H1 (cell line): ENCODE data around the gene CIPC. TPM values are rescaled to one million over a fixed set of nuclear protein-coding genes. Genes with fewer than 3 reads are reported as not detected.

ENCODE experiments used
- CTCF ChIA-PET: fragments of 300-600 bp; sonication (Branson Sonifier 250); formaldehyde crosslinking; loops from one replicate; lab custom pipeline; 2021; ENCODE audit not compliant: partially characterized antibody; lab: Charles Lee
- POLR2A ChIA-PET: fragments of 300-600 bp; sonication (Branson Sonifier 250); formaldehyde crosslinking; loops from one replicate; lab custom pipeline; 2021; ENCODE audit warnings: inconsistent platforms; ENCODE audit not compliant: partially characterized antibody; lab: Charles Lee
- DNase-seq, 2 experiments: peaks; one replicate each; pipeline versions ENCODE4 v3.0.0 to v3.0.0-alpha.2; 2010 to 2022; ENCODE audit warnings: low spot score in 2 of 2, low read depth in 1 of 2, mixed read lengths in 1 of 2
- FAIRE-seq: peaks from 2 replicates; lab custom pipeline; 2011; peaks lifted over from hg19 to GRCh38; lab: Jason Lieb, UNC
- H2AFZ ChIP-seq: 2 replicates; pipeline ENCODE4 v1.8.1; 2012; ENCODE audit warnings: low read length, inconsistent platforms
- H2AK5ac ChIP-seq: 2 replicates; pipeline ENCODE4 v1.6.1; 2013; ENCODE audit warnings: low read depth, low read length
- H2BK120ac ChIP-seq: replicated peaks from 2 replicates; pipeline ENCODE3; 2013; ENCODE audit warnings: low read depth, low read length, inconsistent platforms
- H2BK12ac ChIP-seq: 2 replicates; pipeline ENCODE4 v1.6.1; 2013; ENCODE audit warnings: low read depth, low read length
- H2BK15ac ChIP-seq: 2 replicates; pipeline ENCODE4 v1.6.1; 2013; ENCODE audit warnings: low read length
- H2BK20ac ChIP-seq: 2 replicates; pipeline ENCODE4 v1.6.1; 2013; ENCODE audit warnings: low read length
- H2BK5ac ChIP-seq: 2 replicates; pipeline ENCODE4 v1.6.1; 2013; ENCODE audit warnings: low read depth, low read length
- H3K14ac ChIP-seq: 2 replicates; pipeline ENCODE4 v1.6.1; 2013; ENCODE audit warnings: inconsistent platforms; ENCODE audit not compliant: insufficient read length
- H3K18ac ChIP-seq: 2 replicates; pipeline ENCODE4 v1.6.1; 2013; ENCODE audit warnings: low read length; ENCODE audit errors: extremely low read depth
- H3K23ac ChIP-seq: 2 replicates; pipeline ENCODE4 v1.6.1; 2013; ENCODE audit warnings: inconsistent platforms; ENCODE audit not compliant: insufficient read length
- H3K23me2 ChIP-seq: 2 replicates; pipeline ENCODE4 v1.6.1; 2013; ENCODE audit warnings: low read depth, low read length
- H3K27ac ChIP-seq: 2 replicates; pipeline ENCODE4 v1.6.1; 2011; ENCODE audit warnings: low read depth, low read length, inconsistent platforms
- H3K27me3 ChIP-seq, 4 experiments: replicated peaks in 1 of 4; 1 replicate in 1 of 4; 2 replicates in 3 of 4; pipeline versions ENCODE4 v1.6.1 to v1.8.1; 2011 to 2013; ENCODE audit warnings: low read length in 3 of 4, mild to moderate bottlenecking in 3 of 4, inconsistent platforms in 2 of 4, mixed read lengths in 2 of 4, moderate library complexity in 1 of 4; ENCODE audit not compliant: control insufficient read depth in 3 of 4, insufficient read depth in 3 of 4; ENCODE audit errors: extremely low read depth in 1 of 4
- H3K36me3 ChIP-seq, 4 experiments: 2 replicates each; pipeline versions ENCODE4 v1.6.1 to v1.8.1; 2011 to 2013; ENCODE audit warnings: mild to moderate bottlenecking in 4 of 4, low read length in 3 of 4, moderate library complexity in 2 of 4, control low read depth in 1 of 4, inconsistent platforms in 1 of 4; ENCODE audit not compliant: insufficient read depth in 4 of 4, control insufficient read depth in 2 of 4
- H3K4ac ChIP-seq: replicated peaks from 2 replicates; pipeline ENCODE3; 2013; ENCODE audit warnings: low read length, low read depth, mixed read lengths, inconsistent platforms; ENCODE audit not compliant: insufficient read length
- H3K4me1 ChIP-seq, 4 experiments: replicated peaks in 1 of 4; 1 replicate in 1 of 4; 2 replicates in 3 of 4; pipeline versions ENCODE4 v1.6.1 to v1.8.1; 2011 to 2013; ENCODE audit warnings: low read length in 3 of 4, inconsistent platforms in 2 of 4, mixed read lengths in 1 of 4; ENCODE audit not compliant: insufficient read depth in 4 of 4, control insufficient read depth in 3 of 4
- H3K4me2 ChIP-seq, 2 experiments: 2 replicates each; pipeline versions ENCODE4 v1.6.1 to v1.8.1; 2011 to 2013; ENCODE audit warnings: low read depth in 2 of 2, low read length in 2 of 2, control low read depth in 1 of 2, inconsistent platforms in 1 of 2, mild to moderate bottlenecking in 1 of 2; ENCODE audit not compliant: insufficient read depth in 1 of 2
- H3K4me3 ChIP-seq, 4 experiments: fragments of 200-600, 300-600 bp in 1 of 4; sonication (generic), shearing (Covaris generic), sonication (Bioruptor Twin) in 1 of 4; 2 replicates each; pipeline versions ENCODE4 v1.5.1 to v1.8.1; 2011 to 2016; ENCODE audit warnings: low read length in 4 of 4, low read depth in 3 of 4, control low read depth in 2 of 4, inconsistent platforms in 2 of 4, mild to moderate bottlenecking in 2 of 4, mixed read lengths in 1 of 4, moderate library complexity in 1 of 4; ENCODE audit not compliant: insufficient read depth in 2 of 4; ENCODE audit errors: extremely low read depth in 1 of 4
- H3K56ac ChIP-seq: replicated peaks from 2 replicates; pipeline ENCODE3; 2013; ENCODE audit warnings: low read depth, mild to moderate bottlenecking, mixed read lengths, low read length, inconsistent platforms; ENCODE audit not compliant: insufficient read length
- H3K79me1 ChIP-seq: 2 replicates; pipeline ENCODE4 v1.6.1; 2013; ENCODE audit warnings: low read depth, low read length, control low read depth
- H3K79me2 ChIP-seq, 2 experiments: 2 replicates each; pipeline versions ENCODE4 v1.6.1 to v1.8.1; 2012 to 2013; ENCODE audit warnings: low read length in 2 of 2, mild to moderate bottlenecking in 2 of 2, inconsistent platforms in 1 of 2; ENCODE audit not compliant: insufficient read depth in 2 of 2, control insufficient read depth in 1 of 2
- H3K9ac ChIP-seq, 4 experiments: replicated peaks in 1 of 4; 1 replicate in 1 of 4; 2 replicates in 3 of 4; pipeline versions ENCODE4 v1.6.1 to v1.8.1; 2011 to 2013; ENCODE audit warnings: low read depth in 3 of 4, low read length in 3 of 4, control low read depth in 2 of 4, mild to moderate bottlenecking in 2 of 4, moderate library complexity in 2 of 4, inconsistent platforms in 1 of 4; ENCODE audit errors: extremely low read depth in 1 of 4
- H3K9me3 ChIP-seq, 2 experiments: 2 replicates each; pipeline versions ENCODE4 v1.6.1 to v1.8.1; 2012 to 2013; ENCODE audit warnings: mild to moderate bottlenecking in 2 of 2, moderate library complexity in 2 of 2, control low read depth in 1 of 2, inconsistent platforms in 1 of 2, low read depth in 1 of 2, low read length in 1 of 2, mixed read lengths in 1 of 2; ENCODE audit not compliant: insufficient read depth in 2 of 2
- H4K20me1 ChIP-seq, 2 experiments: replicated peaks in 1 of 2; 2 replicates each; pipeline versions ENCODE3 to v1.8.1; 2011 to 2013; ENCODE audit warnings: inconsistent platforms in 2 of 2, low read length in 2 of 2, mild to moderate bottlenecking in 1 of 2; ENCODE audit not compliant: insufficient read depth in 2 of 2, control insufficient read depth in 1 of 2
- H4K5ac ChIP-seq: 2 replicates; pipeline ENCODE4 v1.6.1; 2013; ENCODE audit warnings: low read length, low read depth, mixed read lengths, inconsistent platforms; ENCODE audit not compliant: insufficient read length
- H4K8ac ChIP-seq: 2 replicates; pipeline ENCODE4 v1.8.0; 2013; ENCODE audit warnings: mild to moderate bottlenecking, moderate library complexity, low read length, inconsistent platforms; ENCODE audit not compliant: insufficient read depth; ENCODE audit errors: extremely low read depth
- H4K91ac ChIP-seq: replicated peaks from 2 replicates; pipeline ENCODE3; 2013; ENCODE audit warnings: low read length, mixed read lengths, inconsistent platforms; ENCODE audit not compliant: insufficient read length
- CEBPB ChIP-seq: IDR thresholded peaks from 2 replicates; pipeline ENCODE4 v1.6.1; 2012; ENCODE audit warnings: low read depth, low read length
- CHD1 ChIP-seq: IDR thresholded peaks from 2 replicates; pipeline ENCODE4 v1.6.1; 2012; ENCODE audit warnings: low read depth, low read length, improper control_type of control experiment
- CTCF ChIP-seq, 3 experiments: IDR thresholded peaks; 1 replicate in 2 of 3; 2 replicates in 1 of 3; pipeline versions ENCODE4 v1.5.1 to v1.6.1; 2011; ENCODE audit warnings: low read length in 3 of 3, mild to moderate bottlenecking in 3 of 3, inconsistent platforms in 2 of 3, low read depth in 1 of 3, moderate library complexity in 1 of 3; ENCODE audit not compliant: insufficient read depth in 1 of 3; ENCODE audit errors: control extremely low read depth in 1 of 3
- GABPA ChIP-seq: IDR thresholded peaks from 2 replicates; pipeline ENCODE4 v1.6.1; 2011; ENCODE audit warnings: mild to moderate bottlenecking, low read length, moderate library complexity, borderline replicate concordance; ENCODE audit not compliant: insufficient read depth
- HDAC6 ChIP-seq: IDR thresholded peaks from one replicate; pipeline ENCODE4 v1.7.1; 2012; ENCODE audit warnings: low read depth, mild to moderate bottlenecking, inconsistent platforms, low read length, moderate library complexity
- SRF ChIP-seq: IDR thresholded peaks from 2 replicates; pipeline ENCODE4 v1.6.1; 2011; ENCODE audit warnings: mild to moderate bottlenecking, low read depth, low read length, moderate library complexity
- TAF7 ChIP-seq: optimal IDR thresholded peaks from 2 replicates; pipeline ENCODE3; 2011; ENCODE audit warnings: low read depth, mild to moderate bottlenecking, inconsistent platforms, low read length, moderate library complexity, borderline replicate concordance
- WGBS, 2 experiments: shearing (Covaris generic) in 1 of 2; methylation state at CpG; one replicate each; pipeline versions ENCODE4 v1.1.6 to v1.1.7; 2013 to 2015; ENCODE audit warnings: low lambda C conversion rate in 2 of 2, mixed read lengths in 2 of 2, inconsistent platforms in 1 of 2, low coverage in 1 of 2, missing lambda C conversion rate in 1 of 2; ENCODE audit not compliant: insufficient replicate concordance in 2 of 2, insufficient coverage in 1 of 2, insufficient read length in 1 of 2; ENCODE audit errors: extremely low coverage in 1 of 2, missing lambda C conversion rate in 1 of 2; 5-methylcytosine and 5-hydroxymethylcytosine counted together
- polyA plus RNA-seq, 7 experiments: library from polyadenylated mRNA; depleted of rRNA in 3 of 7; stranded (reverse) in 5 of 7; unstranded in 2 of 7; fragments of >200 nt in 5 of 7; fragments of 200-250 nt in 2 of 7; gene quantifications; 1 replicate in 5 of 7; 2 replicates in 1 of 7; 4 replicates in 1 of 7; pipeline versions ENCODE4 v1.2.1 to v1.2.3, GENCODE V29; 2011 to 2013; ENCODE audit warnings: missing spikeins in 2 of 7, mixed read lengths in 2 of 7
- total RNA-seq: library from RNA; stranded (reverse); fragmentation: NEBNext Ultra II Directional; extraction: Animal tissue kit (Norgen Biotek cat#: 25700); gene quantifications from 2 replicates; pipeline ENCODE4 v1.2.1, GENCODE V29; 2021

CIPC gene
- total and polyA plus RNA-seq, 2 of the 8 experiments (the other 6 are each of a cell fraction or from before 2014, with no cell fraction given): 13.9 to 32.7 TPM

GRCh38 chr14:77055981-77056380 lies 42.1 kb upstream of the CIPC start:
- Histone ChIP-seq H3K9ac (no peak overlapping the region), H2BK15ac (no peak overlapping the region), H3K27ac (no peak overlapping the region), H3K27me3 (no peaks in the 10 kb centered on the region), H3K23ac (no peak overlapping the region), H3K36me3 (no peaks in the 10 kb centered on the region), H3K18ac (no peak overlapping the region), H2BK120ac (no peak overlapping the region), H3K4me1 (peaks cover 0 to 12% (median 10%) of the 10 kb centered on the region in 4 experiments; a peak in 5 of 7 replicates), H2BK5ac (no peak overlapping the region), H4K91ac (no peak overlapping the region), H2BK12ac (no peak overlapping the region), H4K20me1 (no peaks in the 10 kb centered on the region), H4K5ac (no peak overlapping the region), H3K4ac (no peak overlapping the region), H4K8ac (no peak overlapping the region), H3K9me3 (peaks cover 3 to 5% of the 10 kb centered on the region in 2 experiments; a peak in 2 of 4 replicates), H3K79me2 (no peaks in the 10 kb centered on the region), H3K4me3 (no peak overlapping the region), H3K4me2 (no peak overlapping the region), H3K56ac (no peak overlapping the region), H3K79me1 (no peaks in the 10 kb centered on the region), H2AK5ac (0 out of 2 replicates have a peak overlapping the region, but pooled peaks have one; percentile 56), H3K23me2 (no peaks in the 10 kb centered on the region; the same call in 1 of the 2 replicates), H2AFZ (no peak overlapping the region), H3K14ac (no peak overlapping the region), H2BK20ac (no peak overlapping the region)
- DNase-seq: no peak
- CTCF ChIA-PET: interaction anchor here (0.6 to 10.4 kb wide), 11 partner anchors 10 to 185 kb away, joined by 3 to 237 read pairs (median 4); no protein-coding TSS in a partner anchor
- POLR2A ChIA-PET: no interaction called here
- 89% methylated on average over 3 of the region's 3 CpGs; no CpG with 5 or more reads in 1 of the 2 experiments for WGBS, 2 experiments
- no peak for FAIRE-seq
- TF ChIP-seq CTCF (IDR thresholded peaks at IDR 0.05; ENCODE audit: control extremely low read depth in 1 of 3, insufficient read depth in 1 of 3, low read depth in 1 of 3, low read length in 3 of 3): no peak
- no peak for TF ChIP-seq GABPA
- no peak for TF ChIP-seq CEBPB
- TF ChIP-seq HDAC6: no peak
- TF ChIP-seq TAF7: no peak
- TF ChIP-seq SRF: no peak
- TF ChIP-seq CHD1: no peak
